GM18520 (cell line): Measurements from ENCODE around the gene RHBDL1.
"Not testable (repeated sequence)": the region's sequence is repeated elsewhere in the genome, so short reads cannot be mapped to it uniquely, and the experiment has no call there.

Experiments
- ATAC-seq: cut with Tn5 transposase; IDR thresholded peaks from one replicate; pipeline ENCODE4 v1.9.1; 2021; ENCODE audit not compliant: unreplicated experiment

The RHBDL1 gene

DNA sequence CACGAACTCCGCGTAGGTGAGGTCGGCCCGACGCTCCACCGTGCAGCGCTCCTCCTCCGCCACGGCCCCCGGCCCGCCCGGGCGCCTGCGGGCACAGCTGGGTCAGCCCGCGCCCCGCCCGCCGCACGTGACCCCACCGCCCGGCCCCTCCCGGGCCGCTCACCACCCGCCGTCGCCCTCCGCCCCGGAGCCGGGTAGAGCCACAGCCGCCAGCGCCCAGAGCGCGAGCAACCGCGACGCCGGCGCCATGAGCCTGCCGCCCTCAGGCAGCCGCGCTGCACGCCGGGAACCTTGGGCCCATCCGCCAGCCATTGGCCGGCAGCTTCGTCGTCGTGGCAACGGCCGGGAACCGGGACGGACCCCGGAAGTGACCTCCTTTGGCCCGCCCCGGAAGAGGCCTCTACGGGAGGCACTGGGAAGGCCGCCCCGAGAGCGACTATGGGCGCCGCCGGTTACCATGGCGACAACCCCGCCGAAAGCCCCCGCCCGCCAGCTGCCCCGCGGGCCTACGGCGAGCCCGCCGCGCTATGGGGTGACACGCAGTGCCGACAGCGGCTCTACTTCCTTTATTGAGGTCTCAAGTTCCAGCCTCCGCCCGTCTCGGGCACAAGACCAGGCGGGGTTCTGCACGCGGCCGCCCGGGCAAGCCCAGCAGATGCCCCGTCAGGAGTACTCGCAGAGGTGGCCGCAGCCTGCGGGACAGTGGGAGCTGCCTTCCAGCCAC, 8.8 kb downstream of the RHBDL1 start, which contains the start of gene JMJD8:
TSS of gene JMJD8 (minus strand) at position 264 of the 724 bp plus-strand sequence. CDS start at position 249, 15 bp downstream.
- peak; percentile 70 for ATAC-seq

DNA sequence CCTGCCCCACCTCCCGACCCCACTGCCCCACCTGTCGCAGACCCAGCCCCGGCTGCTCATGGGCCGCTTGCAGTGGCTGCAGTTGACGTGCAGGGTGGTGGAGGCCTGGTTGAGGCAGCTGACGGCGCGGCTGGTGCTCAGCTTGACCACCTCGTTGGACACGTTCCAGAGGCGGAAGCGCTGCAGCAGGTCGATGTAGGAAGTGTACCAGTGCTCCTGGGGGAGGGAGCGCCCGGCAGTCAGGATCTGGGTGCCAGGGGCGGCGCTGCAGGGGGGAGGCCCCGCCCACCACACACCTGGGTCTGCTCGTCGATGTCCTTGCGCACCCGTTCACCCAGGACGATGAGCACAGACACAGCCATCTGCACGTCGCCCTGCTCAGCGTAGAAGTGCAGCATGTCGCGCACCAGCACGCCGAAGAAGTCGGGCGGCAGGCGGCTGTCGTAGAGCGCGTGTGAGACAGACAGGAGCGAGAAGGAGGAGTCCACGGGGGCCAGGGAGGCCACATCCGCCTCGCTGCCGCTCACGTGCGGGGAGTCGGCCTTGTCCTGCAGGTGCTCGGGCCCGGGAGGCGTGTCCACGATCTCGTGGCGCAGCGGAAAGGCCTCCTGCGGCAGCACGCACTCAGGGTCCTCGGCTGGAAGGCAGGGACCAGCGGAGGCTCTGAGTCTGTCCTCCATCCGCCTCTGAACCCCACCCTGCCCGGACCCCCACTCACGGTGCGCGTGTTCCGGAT, 9.7 kb downstream of the RHBDL1 start:
- no peak for ATAC-seq

GRCh38 chr16:685967-686366, 10.5 kb downstream of the RHBDL1 start:
- no peak for ATAC-seq

DNA sequence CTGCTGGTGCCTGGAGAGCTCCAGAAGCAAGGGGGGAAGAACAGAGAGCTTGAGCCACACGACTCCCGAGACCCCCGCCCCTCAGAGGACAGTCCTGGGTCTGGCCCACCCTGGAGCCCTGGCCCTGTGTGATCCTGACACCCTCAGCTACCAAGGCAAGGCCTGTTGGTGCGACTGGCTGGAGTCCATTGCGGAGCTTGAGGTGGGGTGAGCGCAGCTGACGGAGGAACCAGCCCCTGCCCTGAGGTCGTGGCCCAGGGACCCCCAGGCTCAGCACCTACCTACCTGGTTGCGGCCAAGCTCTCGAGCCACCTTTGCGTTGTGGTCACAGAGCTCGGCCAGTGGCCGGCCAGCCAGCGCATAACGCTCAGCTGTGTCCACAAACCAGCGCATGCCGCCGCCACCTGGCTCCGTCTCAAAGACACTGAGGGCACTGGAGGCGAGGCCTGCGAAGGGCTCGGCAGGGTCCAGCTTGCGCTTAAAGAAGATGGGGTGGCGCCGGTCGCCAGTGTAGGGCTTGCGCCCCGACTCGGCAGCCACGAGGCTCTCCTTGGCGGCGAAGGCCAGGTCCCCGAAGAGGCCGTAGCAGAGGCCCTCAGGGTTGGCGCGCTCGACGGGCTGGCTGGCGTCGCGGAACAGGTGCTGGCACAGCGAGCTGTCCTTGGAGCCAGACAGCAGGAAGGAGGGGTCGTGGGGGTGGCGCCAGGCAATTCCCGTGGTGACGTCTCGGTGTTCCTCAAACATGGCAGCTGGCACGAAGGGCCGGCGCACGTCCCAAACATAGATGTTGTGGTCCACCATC, 11.2 kb downstream of the RHBDL1 start:
- ATAC-seq = no peak

DNA sequence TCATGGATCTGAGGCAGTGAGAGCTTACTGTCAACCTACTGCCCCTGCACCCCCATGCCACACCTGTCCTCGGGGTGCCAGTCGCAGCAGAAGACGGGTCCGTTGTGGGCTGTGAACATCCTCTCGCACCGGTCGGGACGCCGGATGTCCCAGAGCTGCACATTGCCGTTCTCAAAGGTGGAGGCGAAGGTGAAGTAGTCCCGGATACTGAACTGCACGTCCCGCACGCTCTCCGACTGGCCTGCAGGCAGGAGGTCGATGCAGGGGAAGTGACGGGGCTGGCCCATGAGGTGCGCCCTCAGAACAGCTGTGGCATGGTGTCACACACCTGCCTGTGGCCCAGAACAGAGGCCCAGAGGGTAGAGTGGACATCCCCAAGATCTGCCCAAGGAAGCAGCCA, 12.0 kb downstream of the RHBDL1 start:
- no peak for ATAC-seq

DNA sequence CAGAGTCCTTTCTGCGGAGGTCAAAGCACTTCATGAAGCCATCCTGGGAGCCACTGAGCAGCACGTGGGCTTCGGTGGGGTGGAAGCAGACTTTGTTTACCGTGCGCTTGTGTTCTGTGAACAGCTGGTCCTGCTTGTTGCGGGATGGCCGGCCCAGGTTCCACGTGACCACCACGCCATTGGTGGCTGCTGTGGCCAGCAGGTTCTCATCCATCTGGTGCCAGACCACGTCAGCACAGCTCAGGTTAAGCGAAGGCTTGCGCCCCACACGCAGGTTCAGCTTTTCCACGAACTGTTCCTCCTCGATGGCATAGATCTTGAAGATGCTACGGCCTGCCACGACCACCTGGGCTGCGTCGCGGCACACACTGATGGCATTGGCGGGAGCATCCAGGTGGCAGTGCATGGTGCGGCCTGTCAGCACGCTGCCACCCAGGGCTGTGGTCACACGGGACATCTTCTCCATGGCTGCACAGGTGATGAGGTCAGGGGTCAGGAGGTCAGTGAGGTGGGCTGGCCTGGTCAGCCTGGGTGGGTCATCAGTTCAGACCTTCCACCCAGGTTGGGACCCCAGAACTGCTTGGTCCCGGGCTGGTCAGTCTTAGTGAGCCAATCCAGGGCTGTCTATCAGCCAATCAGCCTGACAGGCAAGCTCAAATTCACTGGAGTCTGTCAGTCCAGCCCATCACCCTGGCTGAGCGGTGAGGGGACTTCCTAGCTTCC, 13.9 kb downstream of the RHBDL1 start:
- no peak for ATAC-seq

GRCh38 chr16:691242-691641, 15.8 kb downstream of the RHBDL1 start:
- ATAC-seq = not testable (repeated sequence)

DNA sequence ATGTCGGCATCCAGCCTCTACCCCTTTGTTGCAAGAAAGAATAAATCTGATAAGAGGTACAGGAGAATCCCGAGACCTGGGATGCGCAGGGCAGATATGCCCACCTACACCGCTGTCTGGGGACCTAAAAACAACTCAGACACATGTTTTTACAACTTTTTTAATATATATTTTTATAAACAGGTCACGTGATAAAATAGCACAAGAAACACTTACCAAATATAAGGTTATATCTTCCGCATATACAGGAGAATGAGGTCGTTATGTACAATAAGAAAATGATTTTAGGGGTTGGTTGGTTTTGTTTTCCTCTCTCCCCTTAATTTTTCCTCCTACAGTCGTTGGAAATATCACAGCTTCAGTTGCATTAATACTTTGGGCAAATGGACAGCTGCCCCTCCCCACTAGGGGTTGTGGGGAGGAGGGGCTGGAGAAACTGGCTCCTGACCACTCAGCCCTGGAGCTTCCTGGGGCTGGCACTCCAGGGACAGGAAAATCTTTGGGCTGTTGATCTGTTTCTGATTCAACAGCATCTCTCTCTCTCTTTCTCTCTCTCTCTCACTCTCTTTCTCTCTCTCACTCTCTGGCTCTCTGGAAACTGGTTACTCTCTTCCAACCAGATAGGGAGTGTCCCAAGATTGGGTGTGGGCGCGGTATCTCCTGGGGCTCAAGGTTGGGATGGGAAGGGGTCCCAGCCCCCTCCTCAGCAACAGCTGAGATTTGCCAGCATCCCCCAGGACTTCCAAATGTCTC, 17.1 kb downstream of the RHBDL1 start:
- no peak for ATAC-seq

GRCh38 chr16:693364-693763, 17.9 kb downstream of the RHBDL1 start:
- no peak for ATAC-seq

GRCh38 chr16:693766-694165, 18.3 kb downstream of the RHBDL1 start:
- ATAC-seq = no peak

DNA sequence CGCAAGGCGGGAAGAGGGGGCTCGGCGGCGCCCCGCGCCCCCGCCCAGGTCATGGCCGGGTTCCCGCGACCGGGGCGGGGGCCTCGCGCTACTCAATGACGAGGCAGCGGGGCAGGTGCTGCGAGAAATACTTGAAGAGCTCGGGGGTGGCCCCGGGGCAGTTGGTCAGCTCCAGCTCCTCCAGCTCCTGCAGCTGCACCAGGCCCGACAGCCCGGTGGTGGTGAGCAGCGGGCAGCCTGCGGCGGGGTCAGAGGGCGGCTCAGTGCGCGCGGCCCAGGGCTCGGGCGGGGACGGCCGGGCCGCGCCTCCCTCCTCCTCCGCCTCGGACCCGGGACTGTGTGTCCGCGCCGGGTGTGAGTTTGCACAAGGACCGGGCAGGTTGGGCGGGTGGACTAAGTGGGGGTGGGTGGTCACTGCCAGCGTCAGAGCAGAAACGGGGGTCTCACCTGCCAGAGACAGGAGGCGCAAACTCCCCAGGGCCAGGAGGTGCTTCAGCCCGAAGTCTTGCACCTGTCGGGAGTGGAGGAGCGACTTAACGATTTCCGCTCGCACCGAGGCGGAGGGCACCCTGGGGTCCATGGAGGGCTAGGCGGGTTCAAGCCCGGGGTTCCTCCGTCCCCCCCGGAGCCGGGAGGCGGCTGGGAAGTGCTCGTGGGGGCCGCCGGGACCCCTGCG, 18.9 kb downstream of the RHBDL1 start:
- ATAC-seq = no peak

GRCh38 chr16:694863-695354, 19.4 kb downstream of the RHBDL1 start:
- ATAC-seq = no peak

DNA sequence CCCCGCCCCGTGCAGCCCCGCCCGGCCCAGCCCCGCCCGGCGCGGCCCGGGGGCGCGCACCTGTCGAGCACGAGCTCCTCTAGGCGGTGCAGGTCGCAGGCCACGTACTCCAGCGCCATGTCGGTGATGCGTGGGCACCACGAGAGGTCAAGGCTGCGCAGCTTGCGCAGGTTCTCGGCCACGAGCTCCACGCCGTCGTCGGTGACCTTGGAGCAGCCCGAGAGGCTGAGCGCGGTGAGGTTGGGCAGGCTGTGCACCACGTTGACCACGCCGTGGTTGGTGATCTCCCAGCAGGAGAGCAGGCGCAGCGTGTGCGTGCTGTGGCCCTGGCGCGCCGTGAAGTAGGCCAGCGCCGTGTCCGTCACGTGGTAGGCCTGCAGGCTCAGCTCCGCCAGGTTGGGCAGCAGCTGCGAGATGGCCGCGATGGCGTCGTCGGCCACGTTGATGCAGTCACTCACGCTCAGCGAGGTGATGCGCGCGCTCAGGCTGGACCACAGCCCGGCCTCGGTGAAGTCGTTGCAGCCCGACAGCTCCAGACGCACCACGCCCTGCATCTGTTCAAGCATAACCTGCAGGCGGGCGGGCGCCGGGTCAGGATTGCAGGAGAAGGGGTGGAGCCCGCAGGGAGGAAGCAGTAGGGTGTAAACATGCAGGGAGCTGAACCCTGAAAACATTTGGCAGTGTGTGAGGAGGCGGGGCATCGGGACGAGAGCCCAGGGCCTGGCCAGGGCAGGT, 20.1 kb downstream of the RHBDL1 start:
- ATAC-seq = no peak

GRCh38 chr16:698911-699671, 23.6 kb downstream of the RHBDL1 start:
- no peak for ATAC-seq

DNA sequence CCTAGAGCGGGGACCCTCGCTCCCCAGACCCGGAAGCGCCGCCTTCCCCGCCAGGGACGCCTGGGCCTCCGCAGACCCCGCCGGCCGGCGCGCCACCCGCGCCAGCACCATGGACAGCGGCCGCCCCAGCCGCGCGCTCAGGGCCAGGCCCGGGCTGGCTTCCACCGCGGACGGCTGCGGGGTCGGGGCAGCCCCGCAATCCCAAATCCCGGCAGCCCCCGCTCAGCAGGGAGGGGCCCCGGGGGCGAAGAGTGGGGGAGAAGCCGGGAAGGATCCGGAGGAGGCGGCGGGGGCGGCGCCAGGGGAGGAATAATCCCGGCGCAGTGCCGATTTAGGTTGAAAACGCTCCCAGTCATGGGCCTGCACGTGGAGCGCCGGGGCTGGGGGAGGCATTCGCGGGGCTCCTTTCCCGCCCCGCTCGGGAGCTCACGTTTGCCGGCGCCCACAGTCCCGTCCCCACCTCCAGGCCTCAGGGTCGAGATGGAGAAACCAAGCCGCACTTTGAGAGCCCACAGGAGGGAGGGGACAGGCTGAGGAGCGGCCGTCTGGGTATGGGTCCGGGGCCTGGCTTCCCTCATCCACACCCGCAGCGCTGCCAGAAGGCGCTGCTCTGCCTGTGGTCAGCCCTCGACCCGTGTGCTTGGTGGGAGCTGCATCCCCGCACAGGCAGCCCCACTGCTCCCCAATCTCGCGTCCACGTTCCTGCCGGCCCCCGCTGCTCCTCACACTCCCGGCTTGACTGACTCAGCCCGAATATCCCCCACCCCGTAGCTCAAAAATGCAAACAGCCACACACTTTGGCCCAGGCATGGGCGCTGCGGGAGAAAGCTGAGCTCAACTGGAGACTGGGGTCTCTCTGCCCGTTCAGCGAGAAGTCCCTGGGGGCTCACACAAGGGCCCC, 25.5 kb downstream of the RHBDL1 start:
- no peak for ATAC-seq

GRCh38 chr16:702341-702740, 26.9 kb downstream of the RHBDL1 start:
- ATAC-seq = no peak

DNA sequence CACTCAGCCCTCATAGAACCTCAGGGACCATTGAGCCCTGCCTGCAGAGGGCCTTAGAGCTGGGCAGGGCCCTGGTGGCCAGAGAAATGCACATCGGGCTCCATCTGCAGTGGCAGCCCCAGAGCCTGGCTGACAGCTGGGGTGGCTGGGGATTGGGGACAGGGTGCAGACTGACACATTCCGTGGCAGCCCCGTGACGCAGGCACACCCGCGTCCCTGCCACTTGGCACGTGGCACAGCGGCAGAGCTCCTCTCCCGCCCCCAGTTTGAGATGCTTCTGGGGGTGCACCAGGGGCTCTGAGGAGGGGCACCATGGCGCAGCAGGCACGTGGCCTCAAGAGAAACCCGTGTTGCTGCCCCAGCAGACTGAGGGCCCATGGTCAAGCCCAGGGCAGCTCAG, 27.9 kb downstream of the RHBDL1 start:
- ATAC-seq = no peak
